Central memory CD4-positive, alpha-beta T cell (primary cell): ENCODE measurements around the gene PDE9A.

Experiments
- DNase-seq: peaks from one replicate; pipeline ENCODE4 v3.0.0; 2022

PDE9A gene

DNA sequence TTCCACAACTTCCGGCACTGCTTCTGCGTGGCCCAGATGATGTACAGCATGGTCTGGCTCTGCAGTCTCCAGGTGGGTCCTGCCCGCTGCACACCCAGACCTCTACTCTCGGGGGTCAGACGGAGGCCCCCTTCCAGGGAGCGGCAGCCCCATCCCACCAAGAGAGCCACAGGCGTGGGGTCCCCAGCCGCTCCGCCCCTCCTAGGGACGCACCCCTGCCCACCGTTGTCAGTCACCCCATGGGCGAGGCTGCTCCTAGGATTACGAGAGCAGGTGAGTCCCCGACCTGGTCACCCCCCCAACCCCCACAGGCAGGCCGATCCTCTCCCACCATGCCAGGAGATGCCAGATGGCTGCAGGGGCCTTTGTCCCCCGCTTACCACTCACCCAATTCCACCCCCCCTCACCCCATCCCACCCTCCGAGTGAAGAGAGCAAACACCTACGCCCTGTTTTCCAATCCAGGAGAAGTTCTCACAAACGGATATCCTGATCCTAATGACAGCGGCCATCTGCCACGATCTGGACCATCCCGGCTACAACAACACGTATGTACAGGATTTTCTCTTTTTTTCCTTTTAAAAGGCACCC, 107.0 kb downstream of the PDE9A start:
- DNase-seq = no peak

- DNase-seq = no peak
These were observed 107.7 kb downstream of the PDE9A start for GRCh38 chr21:42760951-42761751.

DNA sequence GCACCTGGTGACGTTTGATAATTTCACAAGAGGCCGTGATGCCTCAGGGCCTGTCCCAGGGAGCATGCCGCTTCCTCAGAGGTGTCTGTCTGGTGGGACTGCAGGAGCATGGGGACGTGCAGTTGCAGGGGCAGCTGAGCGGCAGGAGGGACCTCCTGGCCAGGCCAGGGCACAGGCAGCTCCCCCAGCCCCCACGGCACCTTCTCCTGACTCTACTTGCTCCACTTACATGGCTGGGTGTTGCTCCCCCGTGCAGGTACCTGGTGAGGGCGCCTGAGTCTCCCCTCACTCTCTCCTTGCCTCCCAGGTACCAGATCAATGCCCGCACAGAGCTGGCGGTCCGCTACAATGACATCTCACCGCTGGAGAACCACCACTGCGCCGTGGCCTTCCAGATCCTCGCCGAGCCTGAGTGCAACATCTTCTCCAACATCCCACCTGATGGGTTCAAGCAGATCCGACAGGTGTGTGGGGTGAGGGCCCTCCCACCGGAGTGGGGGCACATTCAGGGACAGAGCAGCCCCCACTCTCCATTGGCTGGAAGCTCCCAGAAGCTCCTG, 108.4 kb downstream of the PDE9A start:
- no peak for DNase-seq

DNA sequence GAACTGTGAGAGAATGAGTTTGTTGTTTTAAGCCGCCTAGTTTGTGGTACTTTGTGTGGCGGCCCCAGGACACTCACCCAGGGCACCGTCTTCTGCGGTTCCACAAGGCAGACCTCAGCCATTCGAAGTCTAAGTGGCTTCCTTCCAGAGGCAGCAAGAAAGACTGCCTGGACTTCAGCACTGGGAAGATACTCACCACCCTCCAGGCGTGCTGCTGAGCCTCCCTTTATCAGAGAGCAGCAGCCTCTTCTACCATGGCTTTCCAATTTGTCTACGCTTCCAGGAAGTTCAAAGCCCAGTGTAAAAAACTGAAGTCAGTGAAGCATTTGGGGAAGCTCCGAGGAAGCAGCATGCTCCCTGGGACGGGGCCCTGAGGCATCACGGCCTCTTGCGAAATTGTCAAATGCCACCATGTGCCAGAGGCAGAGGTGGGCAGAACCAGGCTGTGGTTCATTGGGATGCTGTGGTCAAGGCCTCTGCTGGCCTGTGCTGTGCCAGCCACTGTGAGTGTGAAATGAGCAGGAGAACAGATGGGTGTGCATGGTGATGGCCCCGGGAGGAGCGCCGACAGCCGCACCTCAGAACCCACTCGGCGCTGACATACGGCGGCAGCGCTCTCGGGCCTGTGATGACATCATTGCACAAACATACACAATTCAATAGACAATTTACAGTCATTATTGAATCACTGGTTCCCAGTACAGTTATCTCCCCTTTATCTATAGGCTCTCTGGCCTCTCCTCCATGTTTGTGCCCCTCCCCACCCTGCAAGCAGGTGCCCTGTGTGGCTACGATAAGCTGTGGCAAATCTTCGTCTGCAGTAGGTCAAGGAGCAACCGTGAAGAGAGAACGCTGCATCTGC, 110.4 kb downstream of the PDE9A start:
- no peak for DNase-seq

DNA sequence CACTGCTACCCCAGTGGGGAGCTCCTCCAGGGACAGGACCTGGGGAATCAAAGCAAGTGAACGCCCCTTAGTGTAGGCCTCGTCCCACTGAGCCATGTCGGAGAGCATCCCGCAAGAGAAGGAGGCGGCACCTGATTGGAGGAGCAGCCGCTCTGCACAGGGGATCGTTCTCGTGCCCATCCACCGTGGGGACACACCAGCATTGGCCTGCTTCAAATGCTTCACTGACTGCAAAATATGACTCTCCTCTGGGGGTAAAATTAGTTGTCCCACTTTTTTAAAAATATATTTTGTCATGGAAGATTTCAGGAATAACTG, 111.0 kb downstream of the PDE9A start:
- no peak for DNase-seq

DNA sequence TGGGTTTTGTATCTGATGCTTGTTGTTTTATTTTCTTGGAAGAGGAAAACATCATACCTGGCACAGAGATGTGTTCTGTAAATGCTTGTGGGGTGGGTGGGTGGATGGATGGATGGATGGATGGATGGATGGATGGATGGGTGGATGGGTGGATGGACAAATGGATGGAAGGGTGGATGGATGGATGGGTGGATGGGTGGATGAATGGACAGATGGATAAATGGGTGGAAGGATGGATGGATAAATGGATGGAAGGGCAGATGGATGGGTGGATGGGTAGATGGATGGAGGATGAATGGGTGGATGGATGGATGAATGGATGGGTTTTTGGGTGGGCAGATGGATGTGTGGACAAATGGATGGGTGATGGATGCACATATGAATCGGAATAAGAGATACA, 111.5 kb downstream of the PDE9A start:
- DNase-seq = no peak

DNA sequence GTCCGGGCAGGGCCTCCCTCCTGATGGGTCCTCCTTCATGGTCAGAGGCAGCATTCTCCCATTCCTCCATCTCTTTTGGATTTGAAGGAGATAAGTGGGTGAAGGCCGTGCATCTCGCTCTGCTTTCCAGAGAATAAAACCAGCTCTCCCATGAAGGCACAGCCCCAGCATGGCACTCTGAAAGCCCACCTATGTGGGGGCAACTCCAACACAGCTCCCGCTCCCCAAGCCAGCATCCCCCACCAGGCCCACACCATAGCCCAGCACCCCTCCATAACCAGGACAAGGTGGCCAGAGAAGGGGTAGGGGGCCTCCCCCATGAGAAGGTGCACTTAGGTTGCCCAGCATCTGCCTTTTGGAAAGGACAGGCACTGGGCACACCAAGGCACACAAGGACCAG, 112.2 kb downstream of the PDE9A start:
- no peak for DNase-seq

- DNase-seq = no peak
These were observed 113.5 kb downstream of the PDE9A start for GRCh38 chr21:42766739-42767560.

DNA sequence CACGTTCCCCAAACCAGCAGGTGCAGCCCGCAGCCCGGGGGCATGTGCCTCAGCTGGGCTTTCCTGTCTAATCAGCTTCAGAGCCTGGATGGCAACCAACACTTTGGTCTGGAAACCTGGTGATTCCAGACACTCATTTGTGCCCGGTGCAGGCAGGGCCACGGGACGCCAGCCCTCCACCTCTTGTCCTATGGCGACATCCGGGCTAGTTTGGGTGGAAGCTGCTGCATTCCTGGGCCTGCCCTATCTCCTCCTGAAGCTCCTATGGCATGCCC, 114.1 kb downstream of the PDE9A start:
- no peak for DNase-seq

- no peak for DNase-seq
These were observed 115.1 kb downstream of the PDE9A start for GRCh38 chr21:42768324-42769121.

GRCh38 chr21:42769183-42769819, 115.9 kb downstream of the PDE9A start:
- no peak for DNase-seq

GRCh38 chr21:42769820-42770716, 116.6 kb downstream of the PDE9A start:
- DNase-seq = no peak

DNA sequence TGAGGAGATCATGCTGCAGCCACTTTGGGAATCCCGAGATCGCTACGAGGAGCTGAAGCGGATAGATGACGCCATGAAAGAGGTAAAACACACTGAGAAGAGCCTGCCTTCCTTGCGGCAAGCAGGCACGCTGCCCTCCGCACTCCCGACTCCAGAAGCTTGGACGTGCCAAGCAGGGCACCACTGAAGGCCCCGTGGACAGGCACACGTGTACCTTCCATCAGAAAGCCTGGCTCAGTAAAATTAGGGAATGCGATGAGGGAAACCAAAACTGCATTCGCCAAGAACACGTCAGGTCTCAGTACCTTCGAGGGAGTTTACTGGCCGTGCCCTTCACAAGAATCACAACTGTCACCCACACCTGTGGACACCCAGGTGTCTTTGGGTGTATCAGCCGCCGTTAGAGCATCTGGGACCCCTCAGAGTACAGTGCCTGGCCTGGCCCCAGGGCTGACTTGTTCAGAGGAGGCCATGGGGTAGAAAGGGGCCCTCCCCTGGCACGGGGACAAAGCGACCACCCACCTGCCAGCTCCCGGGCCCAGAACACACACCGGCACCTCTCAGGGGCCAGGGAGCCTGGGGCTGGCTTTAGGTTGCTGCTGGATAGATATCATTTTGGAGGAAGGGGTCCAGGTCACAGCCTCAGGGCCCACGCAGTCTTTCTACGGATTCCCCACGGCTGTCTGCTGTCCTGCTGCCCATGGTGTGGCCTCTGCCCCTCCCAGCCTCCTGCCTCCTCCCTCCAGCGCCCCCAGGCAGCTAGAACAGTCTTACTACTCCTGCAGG, 117.5 kb downstream of the PDE9A start:
- DNase-seq = no peak

DNA sequence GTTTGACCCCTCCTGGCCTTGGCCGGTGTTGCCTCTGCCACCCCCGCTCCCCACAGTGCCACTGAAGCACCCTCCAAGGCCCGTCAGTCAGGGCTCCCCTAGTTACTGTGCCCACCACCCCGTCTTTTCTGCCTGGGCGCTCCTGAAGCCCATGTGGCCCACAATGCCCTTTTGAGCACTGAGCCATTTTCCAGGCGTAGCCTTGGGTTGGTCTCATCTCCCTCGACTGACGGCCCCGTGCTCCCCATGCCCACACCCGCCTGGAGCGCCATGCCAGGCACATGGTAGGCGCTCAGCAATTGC, 118.0 kb downstream of the PDE9A start:
- DNase-seq = no peak

- DNase-seq = no peak
These were observed 121.7 kb downstream of the PDE9A start for GRCh38 chr21:42775123-42775522.

GRCh38 chr21:42775891-42776290, 122.5 kb downstream of the PDE9A start:
- no peak for DNase-seq

DNA sequence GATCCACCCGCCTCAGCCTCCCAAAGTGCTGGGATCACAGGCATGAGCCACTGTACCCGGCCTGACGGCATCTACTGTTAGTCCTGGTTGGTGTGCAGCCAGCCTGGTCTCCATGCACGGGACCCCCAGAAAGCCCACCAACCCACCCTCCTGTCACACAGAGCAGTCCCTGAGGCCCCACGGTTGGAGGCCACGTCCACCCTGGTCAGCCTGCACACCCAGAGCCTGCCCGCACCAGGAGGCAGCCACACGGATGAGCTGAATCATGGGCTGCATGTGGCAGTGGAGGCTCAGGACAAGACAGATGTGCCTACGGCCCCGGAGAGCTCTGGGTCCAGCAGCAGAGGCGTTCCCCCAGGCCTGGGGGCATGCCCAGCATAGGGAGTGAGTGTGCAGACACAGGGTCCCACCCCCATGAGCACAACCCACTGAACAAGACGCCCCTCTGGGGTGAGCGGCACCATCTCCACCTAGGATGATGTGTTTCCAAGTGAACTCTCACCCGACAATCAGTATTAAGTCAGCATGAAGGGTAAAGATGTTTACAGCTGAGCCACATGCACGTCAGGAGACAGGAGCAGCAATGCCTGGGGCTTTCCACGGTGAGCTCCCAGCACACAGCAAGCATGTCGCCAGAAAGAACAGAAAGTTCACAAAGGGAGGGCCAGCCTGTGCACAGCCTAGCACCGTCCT, 123.8 kb downstream of the PDE9A start:
- DNase-seq = no peak

- no peak for DNase-seq
These were observed 124.4 kb downstream of the PDE9A start for GRCh38 chr21:42777757-42778344.

DNA sequence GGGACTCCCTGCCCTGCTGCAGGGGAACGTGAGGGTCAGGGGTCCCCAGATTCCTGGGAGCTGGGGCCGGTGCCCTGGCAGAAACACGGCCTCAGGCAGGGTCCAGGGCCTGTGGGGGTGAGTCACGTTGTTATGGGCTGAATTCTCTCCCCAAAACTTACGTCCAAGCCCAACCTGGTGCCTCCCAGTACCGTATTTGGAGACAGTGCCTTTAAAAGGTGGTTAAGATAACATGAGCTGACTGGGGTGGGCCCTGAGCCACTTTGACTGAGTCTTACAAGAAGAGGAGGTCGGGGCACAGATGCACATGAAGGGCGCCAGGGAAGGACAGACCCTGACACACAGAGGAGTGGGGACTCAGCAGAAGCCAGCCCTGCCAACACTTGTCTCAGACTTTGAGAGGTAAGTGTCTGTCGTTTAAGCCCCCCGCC, 126.0 kb downstream of the PDE9A start:
- DNase-seq = no peak
